HepG2 (cell line): ENCODE measurements around the gene DCLRE1C. TPM values are rescaled to one million over a fixed set of nuclear protein-coding genes. Genes with fewer than 3 reads are reported as not detected.
A peak's percentile ranks its signal among the peaks of the same experiment; 100 is the strongest.

Experiments
- CBFB ChIP-seq: sonication (generic); formaldehyde crosslinking; IDR thresholded peaks from 2 replicates; pipeline ENCODE4 v1.4.0; 2020; ENCODE audit warnings: missing genetic modification reagents
- FOSL2 ChIP-seq: sonication (generic); formaldehyde crosslinking; IDR thresholded peaks from 2 replicates; pipeline ENCODE4 v1.4.0; 2020; ENCODE audit warnings: missing genetic modification reagents
- FOXA1 ChIP-seq, 2 experiments: fragments of 450-650 bp in 1 of 2; sonication (generic) in 1 of 2; formaldehyde crosslinking in 1 of 2; IDR thresholded peaks; 2 replicates each; pipeline versions ENCODE4 v1.4.0 to v1.6.1; 2016 to 2020; ENCODE audit warnings: missing genetic modification reagents in 1 of 2
- FOXO1 ChIP-seq: sonication (generic); formaldehyde crosslinking; IDR thresholded peaks from 2 replicates; pipeline ENCODE4 v1.4.0; 2020; ENCODE audit warnings: missing genetic modification reagents
- HNF4G ChIP-seq, 2 experiments: sonication (generic) in 1 of 2; formaldehyde crosslinking in 1 of 2; IDR thresholded peaks; 2 replicates each; pipeline versions ENCODE4 v1.4.0 to v1.6.1; 2011 to 2020; ENCODE audit warnings: borderline replicate concordance in 2 of 2, low read depth in 2 of 2, mild to moderate bottlenecking in 2 of 2, low read length in 1 of 2, missing genetic modification reagents in 1 of 2, moderate library complexity in 1 of 2
- IRX3 ChIP-seq: sonication (generic); formaldehyde crosslinking; IDR thresholded peaks from 2 replicates; pipeline ENCODE4 v1.8.1; 2023; ENCODE audit warnings: mild to moderate bottlenecking, low read depth, missing genetic modification reagents, borderline replicate concordance
- MTA3 ChIP-seq: sonication (generic); formaldehyde crosslinking; IDR thresholded peaks from 2 replicates; pipeline ENCODE4 v1.4.0; 2020; ENCODE audit warnings: missing genetic modification reagents
- NAIF1 ChIP-seq: sonication (generic); formaldehyde crosslinking; IDR thresholded peaks from 2 replicates; pipeline ENCODE4 v1.5.0; 2020; ENCODE audit warnings: mild to moderate bottlenecking, missing genetic modification reagents, borderline replicate concordance
- PCBP2 ChIP-seq: fragments of 200-400 bp; formaldehyde crosslinking; optimal IDR thresholded peaks from 2 replicates; pipeline ENCODE3; 2018; ENCODE audit warnings: low read length, low read depth; ENCODE audit not compliant: poor library complexity, severe bottlenecking
- SOX5 ChIP-seq: IDR thresholded peaks from 2 replicates; pipeline ENCODE4 v1.6.1; 2016; ENCODE audit warnings: borderline replicate concordance
- STAG1 ChIP-seq: sonication (generic); formaldehyde crosslinking; IDR thresholded peaks from 2 replicates; pipeline ENCODE4 v1.4.0; 2020; ENCODE audit warnings: missing genetic modification reagents
- TBX2 ChIP-seq: sonication (generic); formaldehyde crosslinking; IDR thresholded peaks from 2 replicates; pipeline ENCODE4 v1.5.0; 2020; ENCODE audit warnings: missing genetic modification reagents, mild to moderate bottlenecking, borderline replicate concordance
- THYN1 ChIP-seq: sonication (generic); formaldehyde crosslinking; IDR thresholded peaks from 2 replicates; pipeline ENCODE4 v1.8.1; 2023; ENCODE audit warnings: low read depth, mild to moderate bottlenecking, moderate library complexity, missing genetic modification reagents, borderline replicate concordance
- ZFP37 ChIP-seq: sonication (generic); formaldehyde crosslinking; IDR thresholded peaks from 2 replicates; pipeline ENCODE4 v1.4.0; 2020; ENCODE audit warnings: missing genetic modification reagents, borderline replicate concordance
- ZFP90 ChIP-seq: sonication (generic); formaldehyde crosslinking; IDR thresholded peaks from 2 replicates; pipeline ENCODE4 v1.8.0; 2022; ENCODE audit warnings: missing genetic modification reagents, mild to moderate bottlenecking, inconsistent platforms, borderline replicate concordance
- ZFY ChIP-seq: sonication (generic); formaldehyde crosslinking; IDR thresholded peaks from 2 replicates; pipeline ENCODE4 v1.4.0; 2020; ENCODE audit warnings: missing genetic modification reagents
- ZNF160 ChIP-seq: sonication (generic); formaldehyde crosslinking; IDR thresholded peaks from 2 replicates; pipeline ENCODE4 v1.8.0; 2022; ENCODE audit warnings: mild to moderate bottlenecking, inconsistent platforms, missing genetic modification reagents
- ZNF225 ChIP-seq: sonication (generic); formaldehyde crosslinking; IDR thresholded peaks from 2 replicates; pipeline ENCODE4 v1.4.0; 2020; ENCODE audit warnings: mild to moderate bottlenecking, missing genetic modification reagents
- ZNF550 ChIP-seq: sonication (generic); formaldehyde crosslinking; IDR thresholded peaks from 2 replicates; pipeline ENCODE4 v1.4.0; 2020; ENCODE audit warnings: mild to moderate bottlenecking, missing genetic modification reagents, borderline replicate concordance
- ZNF556 ChIP-seq: sonication (generic); formaldehyde crosslinking; IDR thresholded peaks from 2 replicates; pipeline ENCODE4 v1.4.0; 2020; ENCODE audit warnings: mild to moderate bottlenecking, missing genetic modification reagents, borderline replicate concordance
- ZNF562 ChIP-seq: sonication (generic); formaldehyde crosslinking; IDR thresholded peaks from 2 replicates; pipeline ENCODE4 v1.8.0; 2022; ENCODE audit warnings: missing genetic modification reagents, borderline replicate concordance
- ZNF788 ChIP-seq: sonication (generic); formaldehyde crosslinking; IDR thresholded peaks from 2 replicates; pipeline ENCODE4 v1.5.0; 2020; ENCODE audit warnings: mild to moderate bottlenecking, missing genetic modification reagents, borderline replicate concordance
- polyA plus RNA-seq, 8 experiments: library from polyadenylated mRNA; depleted of rRNA in 3 of 8; stranded (reverse) in 7 of 8; unstranded in 1 of 8; fragments of >200 nt; fragmentation: Illumina TruSeq in 4 of 8; extraction: Trizol in 4 of 8; gene quantifications; 2 replicates each; pipeline versions ENCODE4 v1.2.1 to v1.2.3, GENCODE V29; 2011 to 2016; ENCODE audit warnings: low read depth in 4 of 8, missing spikeins in 1 of 8, mixed read lengths in 1 of 8; ENCODE audit not compliant: insufficient read depth in 1 of 8
- total RNA-seq, 5 experiments: library from RNA; depleted of rRNA; stranded (reverse); fragments of >200 nt; fragmentation: Illumina TruSeq; extraction: Trizol; gene quantifications; 2 replicates each; pipeline ENCODE4 v1.2.3, GENCODE V29; 2016; ENCODE audit warnings: low read depth in 1 of 5
- TF ChIP-seq, protein P1 (sequence below): sonication (generic); formaldehyde crosslinking; IDR thresholded peaks from 2 replicates; pipeline ENCODE4 v1.4.0; 2020; ENCODE audit warnings: missing genetic modification reagents
- TF ChIP-seq, protein P2 (sequence below): IDR thresholded peaks from 2 replicates; pipeline ENCODE4 v1.6.1; 2018; ENCODE audit warnings: missing genetic modification reagents
- TF ChIP-seq, protein P3 (sequence below), 2 experiments: fragments of 450-650 bp in 1 of 2; sonication (generic) in 1 of 2; formaldehyde crosslinking; IDR thresholded peaks; 2 replicates each; pipeline versions ENCODE4 v1.5.0 to v1.8.0; 2020 to 2022; ENCODE audit warnings: mild to moderate bottlenecking in 1 of 2, missing genetic modification reagents in 1 of 2

DCLRE1C gene
- total and polyA plus RNA-seq, 2 of the 13 experiments (the other 11 are each of a cell fraction or from before 2014, with no cell fraction given) = 3.0 to 10.3 TPM

DNA sequence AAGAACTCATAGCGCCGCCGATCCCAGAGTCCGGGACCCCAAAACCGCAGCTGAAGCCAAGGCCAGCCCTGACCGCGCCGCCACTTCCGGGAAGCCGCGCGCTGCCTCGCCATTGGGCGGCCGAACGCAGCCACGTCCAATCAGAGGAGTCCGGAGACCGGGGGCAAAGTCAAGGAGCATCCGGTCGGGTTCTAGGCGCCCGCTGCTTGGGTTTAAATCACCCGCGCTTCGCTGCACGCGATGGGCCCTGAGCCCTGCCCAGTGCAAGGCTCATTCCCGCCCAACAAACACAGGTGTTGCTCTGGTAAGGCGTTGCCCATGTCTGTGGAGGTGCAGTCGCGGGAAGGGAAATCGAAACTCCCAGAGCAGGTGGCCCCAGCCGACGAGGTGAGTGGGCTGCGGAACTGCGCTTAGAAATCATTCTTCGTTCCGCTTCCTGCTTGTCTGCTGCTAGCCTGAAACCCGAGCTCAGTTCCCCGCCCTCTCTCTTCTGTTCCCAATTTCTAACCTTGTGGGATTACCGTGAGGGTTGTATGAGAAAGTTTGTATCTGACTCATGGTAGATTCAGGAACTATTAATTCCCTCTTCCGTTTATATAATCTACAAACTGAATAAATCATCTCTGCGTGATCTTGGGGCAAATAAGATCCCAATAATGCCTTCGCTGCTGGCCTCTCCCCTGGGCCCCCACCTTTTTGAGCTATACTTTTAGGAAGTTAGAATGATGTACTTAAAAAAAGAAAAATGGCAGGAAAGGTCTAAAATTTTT is at the start of gene DCLRE1C (continued):
- TF ChIP-seq ZFP90 (CRISPR knock-in tag) = peak; percentile 77; the same call in 1 of the 2 replicates
- TF ChIP-seq, protein P1, sequence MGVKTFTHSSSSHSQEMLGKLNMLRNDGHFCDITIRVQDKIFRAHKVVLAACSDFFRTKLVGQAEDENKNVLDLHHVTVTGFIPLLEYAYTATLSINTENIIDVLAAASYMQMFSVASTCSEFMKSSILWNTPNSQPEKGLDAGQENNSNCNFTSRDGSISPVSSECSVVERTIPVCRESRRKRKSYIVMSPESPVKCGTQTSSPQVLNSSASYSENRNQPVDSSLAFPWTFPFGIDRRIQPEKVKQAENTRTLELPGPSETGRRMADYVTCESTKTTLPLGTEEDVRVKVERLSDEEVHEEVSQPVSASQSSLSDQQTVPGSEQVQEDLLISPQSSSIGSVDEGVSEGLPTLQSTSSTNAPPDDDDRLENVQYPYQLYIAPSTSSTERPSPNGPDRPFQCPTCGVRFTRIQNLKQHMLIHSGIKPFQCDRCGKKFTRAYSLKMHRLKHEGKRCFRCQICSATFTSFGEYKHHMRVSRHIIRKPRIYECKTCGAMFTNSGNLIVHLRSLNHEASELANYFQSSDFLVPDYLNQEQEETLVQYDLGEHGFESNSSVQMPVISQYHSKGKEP (CRISPR knock-in tag) = no peak
- TF ChIP-seq ZNF562 (CRISPR knock-in tag) = peak; percentile 97
- TF ChIP-seq NAIF1 = peak; percentile 68; the same call in 1 of the 2 replicates
- TF ChIP-seq, protein P2, sequence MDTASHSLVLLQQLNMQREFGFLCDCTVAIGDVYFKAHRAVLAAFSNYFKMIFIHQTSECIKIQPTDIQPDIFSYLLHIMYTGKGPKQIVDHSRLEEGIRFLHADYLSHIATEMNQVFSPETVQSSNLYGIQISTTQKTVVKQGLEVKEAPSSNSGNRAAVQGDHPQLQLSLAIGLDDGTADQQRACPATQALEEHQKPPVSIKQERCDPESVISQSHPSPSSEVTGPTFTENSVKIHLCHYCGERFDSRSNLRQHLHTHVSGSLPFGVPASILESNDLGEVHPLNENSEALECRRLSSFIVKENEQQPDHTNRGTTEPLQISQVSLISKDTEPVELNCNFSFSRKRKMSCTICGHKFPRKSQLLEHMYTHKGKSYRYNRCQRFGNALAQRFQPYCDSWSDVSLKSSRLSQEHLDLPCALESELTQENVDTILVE (CRISPR knock-in tag) = no peak
- TF ChIP-seq FOXA1 (IDR thresholded peaks at IDR 0.05) = no peak
- no peak; the same call in 1 of the 2 replicates for TF ChIP-seq FOXA1 (CRISPR knock-in tag; IDR thresholded peaks at IDR 0.05)
- no peak for TF ChIP-seq PCBP2
- peak; percentile 68; the same call in 1 of the 2 replicates for TF ChIP-seq CBFB (CRISPR knock-in tag)
- peak; percentile 75 for TF ChIP-seq FOXO1 (CRISPR knock-in tag)
- TF ChIP-seq ZFY (CRISPR knock-in tag) = peak; percentile 82
- TF ChIP-seq ZNF550 (CRISPR knock-in tag) = 0 out of 2 replicates have a peak, but pooled peaks have one; percentile 72
- 0 out of 2 replicates have a peak, but pooled peaks have one; percentile 60 for TF ChIP-seq THYN1 (CRISPR knock-in tag)
- TF ChIP-seq ZFP37 (CRISPR knock-in tag) = no peak
- TF ChIP-seq, protein P3, sequence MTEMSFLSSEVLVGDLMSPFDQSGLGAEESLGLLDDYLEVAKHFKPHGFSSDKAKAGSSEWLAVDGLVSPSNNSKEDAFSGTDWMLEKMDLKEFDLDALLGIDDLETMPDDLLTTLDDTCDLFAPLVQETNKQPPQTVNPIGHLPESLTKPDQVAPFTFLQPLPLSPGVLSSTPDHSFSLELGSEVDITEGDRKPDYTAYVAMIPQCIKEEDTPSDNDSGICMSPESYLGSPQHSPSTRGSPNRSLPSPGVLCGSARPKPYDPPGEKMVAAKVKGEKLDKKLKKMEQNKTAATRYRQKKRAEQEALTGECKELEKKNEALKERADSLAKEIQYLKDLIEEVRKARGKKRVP (CRISPR knock-in tag; IDR thresholded peaks at IDR 0.05) = peak in 1 of 2 experiments; percentile 93; a peak in 2 of 4 replicates
- peak; percentile 72; the same call in 1 of the 2 replicates for TF ChIP-seq HNF4G (IDR thresholded peaks at IDR 0.05; ENCODE audit: borderline replicate concordance, low read depth, low read length)
- TF ChIP-seq HNF4G (CRISPR knock-in tag; IDR thresholded peaks at IDR 0.05; ENCODE audit: borderline replicate concordance, low read depth) = peak; percentile 75; the same call in 1 of the 2 replicates
- TF ChIP-seq TBX2 (CRISPR knock-in tag) = peak; percentile 71; the same call in 1 of the 2 replicates
- TF ChIP-seq MTA3 (CRISPR knock-in tag) = no peak
- no peak for TF ChIP-seq STAG1
- TF ChIP-seq FOSL2 (CRISPR knock-in tag) = peak; percentile 56
- TF ChIP-seq ZNF556 = peak; percentile 95
- TF ChIP-seq IRX3 (CRISPR knock-in tag) = peak; percentile 99
- no peak for TF ChIP-seq SOX5 (CRISPR knock-in tag)
- TF ChIP-seq ZNF225 (CRISPR knock-in tag) = peak; percentile 95; the same call in 1 of the 2 replicates
- peak; percentile 87; the same call in 1 of the 2 replicates for TF ChIP-seq ZNF160 (CRISPR knock-in tag)
- peak; percentile 73; the same call in 1 of the 2 replicates for TF ChIP-seq ZNF788
